Left lobe of liver (tissue), 2 donors: ENCODE results near the gene NOX4. TPM values are rescaled to one million over a fixed set of nuclear protein-coding genes. Genes with fewer than 3 reads are reported as not detected.
"Not testable (repeated sequence)": the region's sequence is repeated elsewhere in the genome, so short reads cannot be mapped to it uniquely, and the experiment has no call there.

ENCODE experiments used
- ATAC-seq: fragments of 200-7000 bp; cut with Tn5 transposase; one replicate; pipeline ENCODE4 v1.9.1; 2020; ENCODE audit warnings: mild to moderate bottlenecking, moderate library complexity
- DNase-seq: peaks from one replicate; pipeline ENCODE4 v3.0.0-alpha.2; 2020; ENCODE audit warnings: low spot score
- total RNA-seq: library from RNA; stranded (reverse); gene quantifications from one replicate; pipeline ENCODE4 v1.2.1, GENCODE V29; 2021
- donor health status: DM: no; HTN: no; CAD: no; lungs with moderate emphysema.
- donor health status: DM: no; HTN: yes; CAD: no.

The NOX4 gene
- total RNA-seq, 1 donor from 2014 or later: not detected

- ATAC-seq, DNase-seq: not testable (repeated sequence)
These were observed 180.6 kb downstream of the NOX4 start for GRCh38 chr11:89310607-89311006.

GRCh38 chr11:89309321-89309985 is 181.7 kb downstream of the NOX4 start:
- ATAC-seq: peak; percentile 42
- DNase-seq: not testable (repeated sequence)

- ATAC-seq, DNase-seq: not testable (repeated sequence)
These were observed 182.9 kb downstream of the NOX4 start for GRCh38 chr11:89308272-89308671.

- ATAC-seq: not testable (repeated sequence)
These were observed 188.1 kb downstream of the NOX4 start for GRCh38 chr11:89303029-89303428.

GRCh38 chr11:89295023-89295422 is 196.2 kb downstream of the NOX4 start:
- not testable (repeated sequence) for ATAC-seq, DNase-seq

More at GRCh38 chr11:89303029-89303428, 188.1 kb downstream of the NOX4 start:
- DNase-seq: not testable (repeated sequence)

- DNase-seq (no peak), ATAC-seq (no peak)
These were observed 197.1 kb downstream of the NOX4 start for GRCh38 chr11:89293965-89294679.

GRCh38 chr11:89288004-89288403 is 203.2 kb downstream of the NOX4 start:
- not testable (repeated sequence) for ATAC-seq, DNase-seq

GRCh38 chr11:89286601-89287000 is 204.6 kb downstream of the NOX4 start:
- ATAC-seq, DNase-seq: not testable (repeated sequence)

GRCh38 chr11:89281032-89281677 is 210.0 kb downstream of the NOX4 start:
- ATAC-seq, DNase-seq: not testable (repeated sequence)

- no peak for ATAC-seq
These were observed 212.0 kb downstream of the NOX4 start for GRCh38 chr11:89279176-89279575.

GRCh38 chr11:89275966-89276365 is 215.2 kb downstream of the NOX4 start:
- ATAC-seq (no peak), DNase-seq (no peak)

More at GRCh38 chr11:89279176-89279575, 212.0 kb downstream of the NOX4 start:
- no peak for DNase-seq

Other genes with a start within 250 kb of the NOX4 start
- not detected for gene TRIM77, start 218.9 kb upstream of the NOX4 start, total RNA-seq